IPS DF 6.9 (cell line): ENCODE data around the gene UFD1.

Source experiments
- DNase-seq: peaks from one replicate; pipeline ENCODE4 v3.0.0-alpha.2; 2013; ENCODE audit warnings: low read depth, low spot score
- H3K27ac ChIP-seq: one replicate; pipeline ENCODE4 v1.5.1; 2013; ENCODE audit warnings: low read length, control low read depth
- H3K27me3 ChIP-seq: 2 replicates; pipeline ENCODE4 v1.6.1; 2013; ENCODE audit warnings: mild to moderate bottlenecking, low read length; ENCODE audit not compliant: control insufficient read depth, insufficient read depth
- H3K36me3 ChIP-seq: 2 replicates; pipeline ENCODE4 v1.6.1; 2013; ENCODE audit warnings: low read length; ENCODE audit not compliant: control insufficient read depth, insufficient read depth
- H3K4me1 ChIP-seq: 2 replicates; pipeline ENCODE4 v1.6.1; 2013; ENCODE audit warnings: low read length; ENCODE audit not compliant: control insufficient read depth, insufficient read depth
- H3K4me3 ChIP-seq: 2 replicates; pipeline ENCODE4 v1.5.1; 2013; ENCODE audit warnings: mild to moderate bottlenecking, low read length
- H3K9me3 ChIP-seq: 2 replicates; pipeline ENCODE4 v1.6.1; 2013; ENCODE audit warnings: low read length, inconsistent platforms; ENCODE audit not compliant: control insufficient read depth, insufficient read depth
- WGBS: extraction: QIAGEN DNeasy Blood & Tissue Kit; methylation state at CpG from one replicate; pipeline ENCODE4 v1.1.7; 2013; ENCODE audit warnings: mixed read lengths, missing lambda C conversion rate; ENCODE audit not compliant: insufficient read length, insufficient coverage; 5-methylcytosine and 5-hydroxymethylcytosine counted together

The UFD1 gene

DNA sequence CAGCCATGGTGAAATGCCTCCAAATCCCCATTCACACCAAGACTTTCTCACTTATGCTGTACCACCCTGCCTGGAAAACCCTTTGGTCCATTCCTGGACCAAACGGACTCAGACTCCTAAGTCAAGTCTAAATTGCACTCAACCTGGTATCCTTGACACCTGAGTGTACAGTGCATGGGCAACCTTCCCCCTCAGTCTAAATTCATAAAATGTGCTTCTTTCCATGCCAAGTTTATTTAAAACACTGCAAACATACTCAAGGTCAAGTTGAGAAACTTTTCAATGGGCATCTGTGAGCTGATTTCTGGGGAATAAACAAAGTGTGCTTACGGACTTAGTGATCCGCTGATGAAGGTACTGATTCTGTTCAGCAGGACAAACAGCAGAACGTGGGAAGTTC is 73.9 kb downstream of the UFD1 start:
- no peak for DNase-seq
- H3K4me1 ChIP-seq, result no peaks in the 10 kb centered on the region
- no peaks in the 10 kb centered on the region for H3K9me3 ChIP-seq
- H3K27ac ChIP-seq, result no peak overlapping the region
- no CpG with 5 or more reads among the region's 4 CpGs for WGBS
- no peaks in the 10 kb centered on the region for H3K27me3 ChIP-seq
- H3K4me3 ChIP-seq, result no peak overlapping the region
- peaks cover 13% of the 10 kb centered on the region for H3K36me3 ChIP-seq

DNA sequence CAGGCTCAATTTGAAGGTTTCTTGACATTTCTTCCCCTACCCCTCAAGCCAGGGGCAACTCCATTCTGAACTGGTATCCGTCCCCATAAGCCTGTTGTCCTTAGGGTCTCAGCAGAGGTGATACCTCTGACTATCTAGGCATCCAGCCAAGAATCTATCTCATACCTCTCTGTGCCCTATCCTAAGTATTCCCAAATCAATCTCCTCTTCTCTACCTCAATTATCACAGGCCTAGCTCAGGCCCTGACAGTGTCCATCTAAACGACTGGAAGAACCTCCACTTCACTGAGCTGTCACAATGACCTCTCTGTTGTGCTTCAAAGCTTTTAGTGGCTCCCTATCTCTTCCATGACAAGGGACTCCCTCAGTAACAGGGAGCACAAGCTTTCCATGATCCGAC is 74.3 kb downstream of the UFD1 start:
- no peaks in the 10 kb centered on the region for H3K27me3 ChIP-seq
- no CpG with 5 or more reads among the region's 3 CpGs for WGBS
- peaks cover 13% of the 10 kb centered on the region for H3K36me3 ChIP-seq

GRCh38 chr22:19402642-19403191 is 76.3 kb downstream of the UFD1 start:
- WGBS, result no CpG with 5 or more reads among the region's 4 CpGs
- no peak for DNase-seq
- no peak overlapping the region for H3K4me3 ChIP-seq
- peaks cover 15% of the 10 kb centered on the region for H3K36me3 ChIP-seq
- H3K27me3 ChIP-seq, result no peaks in the 10 kb centered on the region
- H3K4me1 ChIP-seq, result no peaks in the 10 kb centered on the region
- H3K27ac ChIP-seq, result no peak overlapping the region
- no peaks in the 10 kb centered on the region for H3K9me3 ChIP-seq

More for the DNA sequence above, 74.3 kb downstream of the UFD1 start:
- no peaks in the 10 kb centered on the region for H3K4me1 ChIP-seq
- no peak overlapping the region for H3K27ac ChIP-seq
- no peak overlapping the region for H3K4me3 ChIP-seq
- DNase-seq, result no peak
- no peaks in the 10 kb centered on the region for H3K9me3 ChIP-seq

GRCh38 chr22:19401483-19401882 is 77.5 kb downstream of the UFD1 start:
- H3K4me3 ChIP-seq, result no peak overlapping the region
- H3K9me3 ChIP-seq, result no peaks in the 10 kb centered on the region
- no CpG with 5 or more reads among the region's 4 CpGs for WGBS
- H3K4me1 ChIP-seq, result no peaks in the 10 kb centered on the region
- no peak overlapping the region for H3K27ac ChIP-seq
- H3K27me3 ChIP-seq, result no peaks in the 10 kb centered on the region
- H3K36me3 ChIP-seq, result peaks cover 22% of the 10 kb centered on the region
- DNase-seq, result no peak

DNA sequence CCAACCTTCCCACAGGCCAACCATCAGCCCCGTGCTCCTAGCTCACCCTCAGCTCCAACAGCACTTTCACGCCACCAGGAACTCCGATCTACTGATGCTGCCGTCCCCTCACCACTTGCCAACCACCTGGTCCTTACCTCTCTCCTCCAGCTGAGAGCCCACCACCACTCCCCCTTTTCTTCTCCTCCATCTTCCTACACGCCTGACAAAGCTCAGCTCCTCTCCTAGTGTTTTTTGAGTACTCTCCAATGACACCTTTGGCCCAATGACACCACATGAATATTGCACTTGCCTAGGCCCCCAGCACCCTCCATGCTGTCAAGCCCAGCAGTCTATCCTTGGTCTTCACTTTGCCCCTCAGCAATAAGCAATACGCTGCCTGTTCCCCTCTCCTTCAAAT is 78.1 kb downstream of the UFD1 start:
- H3K27ac ChIP-seq, result no peak overlapping the region
- no peaks in the 10 kb centered on the region for H3K4me1 ChIP-seq
- H3K4me3 ChIP-seq, result no peak overlapping the region
- H3K27me3 ChIP-seq, result no peaks in the 10 kb centered on the region
- no peaks in the 10 kb centered on the region for H3K9me3 ChIP-seq
- no peak for DNase-seq
- H3K36me3 ChIP-seq, result peaks cover 22% of the 10 kb centered on the region
- WGBS, result no CpG with 5 or more reads among the region's 6 CpGs
